GM21528 (cell line): Measurements from ENCODE around the gene TJP1.
"Not testable (repeated sequence)": the region's sequence is repeated elsewhere in the genome, so short reads cannot be mapped to it uniquely, and the experiment has no call there.

ENCODE experiments used
- ATAC-seq: cut with Tn5 transposase; IDR thresholded peaks from one replicate; pipeline ENCODE4 v1.9.1; 2021; ENCODE audit warnings: mild to moderate bottlenecking, moderate library complexity; ENCODE audit not compliant: unreplicated experiment, low FRiP score

TJP1 gene

DNA sequence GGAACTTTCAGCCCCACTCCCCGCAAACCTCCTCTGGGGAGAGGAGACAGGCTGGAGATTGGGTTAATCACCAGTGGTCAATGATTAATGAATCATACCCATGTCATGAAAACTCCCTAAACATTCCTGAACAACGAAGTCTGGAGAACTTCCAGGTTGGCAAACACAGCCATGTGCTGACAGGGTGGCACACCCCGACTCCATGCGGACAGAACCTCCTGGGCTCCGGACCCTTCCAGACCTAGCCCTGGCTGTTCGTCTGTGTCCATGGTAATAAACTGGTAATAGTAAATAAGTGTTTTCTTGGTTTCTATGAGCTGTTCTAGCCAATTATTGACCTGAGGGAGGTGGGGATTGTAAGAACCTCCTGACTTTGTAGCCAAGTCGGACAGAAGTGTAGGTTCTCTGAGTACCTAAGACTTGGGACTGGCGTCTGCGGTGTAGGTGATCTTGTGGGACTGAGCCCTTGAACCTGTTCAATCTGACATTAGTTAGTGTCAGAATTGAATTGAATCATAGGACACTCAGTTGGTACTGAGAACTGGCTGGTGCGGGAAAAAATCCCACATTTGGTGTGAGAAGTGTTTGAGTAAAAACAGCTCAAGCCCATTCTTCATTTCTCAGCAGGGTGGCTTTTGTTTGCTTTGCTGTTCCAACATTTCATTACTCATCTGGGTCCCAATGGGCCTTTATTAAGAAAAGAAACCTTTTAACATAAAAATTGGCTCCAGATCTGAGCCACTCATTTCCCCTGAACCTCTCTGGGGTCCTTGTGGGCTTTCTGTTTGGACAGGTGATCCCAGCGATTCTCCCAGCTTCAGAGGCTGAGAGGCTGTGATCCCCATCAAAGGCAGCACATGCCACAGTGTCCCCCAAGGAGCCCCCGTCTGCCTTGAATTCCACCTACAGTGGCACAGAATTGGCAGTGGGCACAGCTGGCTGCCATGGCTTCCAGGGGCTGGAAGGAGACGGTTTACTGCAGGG is 151.0 kb downstream of the TJP1 start:
- ATAC-seq, result no peak

- ATAC-seq, result no peak
Observed at GRCh38 chr15:29670266-29670665, 152.0 kb downstream of the TJP1 start.

DNA sequence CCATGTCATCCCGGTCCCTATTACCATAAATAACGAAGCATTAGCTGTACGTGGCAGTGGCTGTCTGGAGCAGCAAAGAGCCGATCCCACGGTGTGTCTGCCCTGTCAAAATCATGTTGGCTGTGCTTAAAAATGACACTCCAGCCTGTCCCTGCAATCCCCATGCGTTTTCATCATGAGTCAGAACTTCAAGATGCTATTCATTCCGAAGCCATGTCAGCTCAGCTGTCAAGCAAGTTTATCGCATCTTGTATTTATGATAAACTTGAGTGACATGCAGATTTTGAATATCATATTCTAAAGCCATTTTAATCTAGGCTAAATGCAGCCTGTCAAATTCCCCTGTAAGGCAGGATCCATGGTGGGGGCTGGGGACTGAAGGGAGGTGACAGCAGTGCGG is 152.4 kb downstream of the TJP1 start:
- no peak for ATAC-seq

DNA sequence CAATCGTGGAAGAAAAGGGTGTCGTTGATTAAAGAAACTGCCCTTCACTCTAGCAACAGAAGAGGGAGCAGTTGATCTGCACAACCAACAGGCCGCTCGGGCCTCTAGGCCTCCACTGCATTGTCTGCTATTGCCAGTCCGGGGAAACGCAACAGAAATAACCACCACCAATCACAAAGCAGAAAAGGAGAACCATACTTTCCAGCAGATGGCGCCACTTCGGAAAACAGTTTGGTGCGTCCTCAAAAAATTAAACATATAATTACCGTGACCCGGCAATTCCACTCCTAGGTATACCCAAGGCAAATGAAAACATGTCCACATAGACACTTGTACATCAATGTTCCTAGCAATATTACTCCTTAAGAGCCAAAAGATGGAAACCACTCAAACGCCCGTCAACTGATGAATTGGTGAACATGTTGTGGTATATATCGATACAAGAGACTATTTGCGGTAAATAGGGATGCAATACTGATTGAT is 154.1 kb downstream of the TJP1 start:
- no peak for ATAC-seq

DNA sequence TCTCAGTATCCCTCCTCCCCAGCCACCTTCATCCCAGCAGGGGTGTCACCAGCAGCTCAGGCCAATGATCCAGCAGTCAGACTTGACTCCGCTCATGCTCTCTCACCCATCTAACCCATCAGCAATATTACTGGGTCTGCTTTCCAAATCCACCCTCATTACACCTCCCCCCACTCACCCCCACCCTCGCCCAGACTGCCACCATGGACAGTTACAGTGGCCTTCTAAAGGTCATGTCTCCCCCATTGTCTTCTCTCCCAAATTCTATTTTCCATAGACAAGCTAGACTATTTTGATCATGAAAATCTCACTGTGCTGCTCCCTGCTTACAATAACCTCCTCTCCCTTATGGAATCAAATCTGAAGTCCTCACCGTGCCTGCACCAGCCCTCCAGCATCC is 156.0 kb downstream of the TJP1 start:
- no peak for ATAC-seq

- ATAC-seq, result no peak
Observed at GRCh38 chr15:29665444-29666003, 156.7 kb downstream of the TJP1 start.

DNA sequence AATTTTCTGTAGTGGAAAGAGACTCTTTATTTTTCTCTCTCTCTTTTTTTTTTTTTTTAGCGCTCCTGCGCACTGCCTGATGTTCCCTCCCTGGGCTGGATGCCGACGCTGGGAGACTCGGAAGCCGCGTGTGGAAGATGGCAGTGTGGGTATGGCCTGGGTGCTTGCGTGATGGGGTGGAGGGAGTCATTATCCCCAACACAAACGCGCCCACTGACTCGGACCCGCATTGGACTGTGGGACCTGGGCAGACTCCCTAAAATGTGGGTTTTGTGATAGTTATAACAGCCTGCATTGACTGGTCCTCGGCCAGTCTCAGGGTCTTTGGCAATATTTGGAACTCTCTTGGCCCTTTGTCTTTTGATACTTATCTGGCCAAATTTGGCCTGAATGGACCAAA is 157.9 kb downstream of the TJP1 start:
- ATAC-seq, result no peak

GRCh38 chr15:29657476-29657817 is 164.8 kb downstream of the TJP1 start:
- ATAC-seq, result not testable (repeated sequence)

DNA sequence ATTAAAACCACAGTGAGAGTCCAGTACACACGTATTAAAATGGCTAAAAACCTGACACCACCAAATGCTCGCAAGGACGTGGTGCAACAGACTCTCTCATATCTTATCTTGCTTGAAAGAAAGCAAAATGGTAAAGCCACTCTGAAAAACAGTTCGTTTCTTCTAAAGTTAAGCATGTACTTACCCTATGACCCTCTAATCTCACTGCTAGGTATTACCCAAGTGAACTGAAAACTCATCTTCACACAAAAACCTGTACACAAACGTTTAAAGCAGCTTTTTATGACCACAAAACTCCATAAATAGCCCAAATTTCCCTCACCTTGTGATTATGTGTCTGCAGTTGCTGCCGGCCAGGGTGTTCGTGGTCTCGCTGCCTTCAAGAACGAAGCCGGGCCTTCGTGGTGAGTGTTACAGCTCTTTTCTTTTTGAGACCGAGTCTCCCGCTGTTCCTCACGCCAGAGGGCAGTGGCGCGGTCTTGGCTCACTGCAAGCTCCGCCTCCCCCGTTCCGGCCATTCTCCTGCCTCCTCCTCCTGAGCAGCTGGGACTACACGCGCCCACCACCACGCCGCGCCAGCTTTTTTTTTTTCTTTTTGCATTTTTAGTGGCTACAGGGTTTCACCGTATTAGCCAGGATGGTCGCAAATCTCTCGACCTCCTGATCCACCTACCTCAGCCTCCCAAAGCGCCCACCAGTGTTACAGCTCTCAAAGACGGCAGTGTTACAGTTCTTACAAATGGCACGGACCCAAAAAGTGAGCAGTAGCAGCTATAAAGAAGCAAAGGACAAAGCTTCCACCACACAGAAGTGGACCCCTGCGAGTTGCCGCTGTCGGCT is 165.4 kb downstream of the TJP1 start:
- ATAC-seq, result no peak

GRCh38 chr15:29652595-29652994 is 169.7 kb downstream of the TJP1 start:
- ATAC-seq, result no peak

DNA sequence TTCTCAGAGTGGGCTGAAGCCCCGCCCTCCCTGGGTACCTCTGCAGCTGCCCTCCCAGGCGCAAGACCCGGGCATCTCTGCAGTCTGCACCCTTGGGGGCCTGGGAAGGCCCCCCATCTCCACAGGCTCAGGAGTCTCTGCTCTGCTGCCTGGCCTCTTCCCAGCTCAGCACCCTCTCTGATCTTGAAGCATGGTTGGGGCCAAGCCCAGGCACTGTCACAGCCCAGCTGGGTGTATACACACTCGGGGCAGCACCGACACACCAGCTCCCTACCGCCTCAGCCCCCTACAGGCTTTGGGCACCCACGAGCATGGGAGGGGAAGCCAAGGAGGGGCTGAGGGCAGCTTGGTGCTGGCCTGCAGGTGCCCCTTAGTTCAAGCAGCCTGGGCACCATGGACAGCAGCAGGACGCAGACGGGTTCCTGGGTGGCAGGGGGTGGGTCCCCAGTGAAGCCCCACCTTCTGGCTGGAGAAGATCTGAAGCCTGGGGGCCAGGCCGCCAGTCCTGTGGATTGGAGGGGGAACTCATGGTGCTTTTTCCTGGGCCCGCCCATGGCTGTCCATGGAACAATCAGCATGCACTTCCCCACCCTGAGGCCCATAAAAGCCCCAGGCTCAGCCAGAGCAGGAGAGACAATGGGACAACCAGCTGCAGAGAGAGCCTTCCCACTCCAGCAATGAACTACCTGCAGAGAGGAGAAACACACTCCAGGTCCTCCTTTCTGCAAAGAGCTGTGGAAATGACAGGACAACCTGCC is 170.6 kb downstream of the TJP1 start:
- no peak for ATAC-seq
